GM12878 (cell line): ENCODE measurements around the gene ADA. TPM values are rescaled to one million over a fixed set of nuclear protein-coding genes. Genes with fewer than 3 reads are reported as not detected.

Experiments used
- ATAC-seq: fragments of 200-7000 bp; cut with Tn5 transposase; 3 replicates; pipeline ENCODE4 v1.9.1; 2020; ENCODE audit warnings: mild to moderate bottlenecking, moderate library complexity
- BruUV-seq: library from RNA; stranded (reverse); fragments of 400-500 nt; replicated peaks from 2 replicates; lab custom pipeline; 2021; lab: Mats Ljungman, UMichigan
- CTCF ChIA-PET: fragments of 300-600 bp; sonication (Branson Sonifier 250); formaldehyde crosslinking; extraction: SDS; loops from one replicate; lab custom pipeline; 2021; ENCODE audit warnings: inconsistent platforms; lab: Yijun Ruan, JAX
- POLR2A ChIA-PET: fragments of 350-600 bp; formaldehyde crosslinking; extraction: SDS; loops from one replicate; lab custom pipeline; 2021; ENCODE audit warnings: inconsistent platforms; lab: Charles Lee
- RAD21 ChIA-PET: fragments of 300-600 bp; sonication (Branson Sonifier 250); formaldehyde crosslinking; loops from one replicate; lab custom pipeline; 2023; ENCODE audit warnings: antibody characterized with exemption; ENCODE audit not compliant: unreplicated experiment; lab: Charles Lee
- SMC1A ChIA-PET: fragments of 300-600 bp; sonication (Branson Sonifier 250); formaldehyde crosslinking; loops from one replicate; lab custom pipeline; 2023; ENCODE audit not compliant: unreplicated experiment, uncharacterized antibody; lab: Charles Lee
- DNase-seq: peaks from one replicate; pipeline ENCODE4 v3.0.0-alpha.2; 2011; ENCODE audit warnings: low read depth, low spot score
- FAIRE-seq: peaks from 3 replicates; lab custom pipeline; 2011; peaks lifted over from hg19 to GRCh38; lab: Jason Lieb, UNC
- H2AFZ ChIP-seq: 2 replicates; pipeline ENCODE4 v1.6.0; 2011; ENCODE audit warnings: low read depth, low read length, control low read depth; ENCODE audit not compliant: control insufficient read depth
- H3K27ac ChIP-seq: 2 replicates; pipeline ENCODE4 v1.5.1; 2011; ENCODE audit warnings: control low read depth; ENCODE audit not compliant: control insufficient read depth, insufficient read depth
- H3K27me3 ChIP-seq, 2 experiments: replicated peaks in 1 of 2; 2 replicates each; pipeline versions ENCODE4 v1.6.0 to v1.6.1; 2011; ENCODE audit warnings: low read length in 1 of 2; ENCODE audit not compliant: control insufficient read depth in 2 of 2, insufficient read depth in 2 of 2
- H3K36me3 ChIP-seq, 2 experiments: 2 replicates each; pipeline ENCODE4 v1.5.1; 2011; ENCODE audit warnings: low read length in 1 of 2; ENCODE audit not compliant: control insufficient read depth in 2 of 2, insufficient read depth in 2 of 2
- H3K4me1 ChIP-seq: 2 replicates; pipeline ENCODE4 v1.6.1; 2011; ENCODE audit warnings: mild to moderate bottlenecking, low read length, moderate library complexity, mixed read lengths; ENCODE audit not compliant: control insufficient read depth, insufficient read depth
- H3K4me2 ChIP-seq: 2 replicates; pipeline ENCODE4 v1.6.0; 2011; ENCODE audit warnings: control low read depth; ENCODE audit not compliant: control insufficient read depth, insufficient read depth
- H3K4me3 ChIP-seq: fragments of 200-600 bp; sonication (generic); 2 replicates; pipeline ENCODE4 v1.5.1; 2016
- H3K79me2 ChIP-seq: 2 replicates; pipeline ENCODE4 v1.6.0; 2011; ENCODE audit warnings: low read length; ENCODE audit not compliant: control insufficient read depth, insufficient read depth
- H3K9ac ChIP-seq: 2 replicates; pipeline ENCODE4 v1.8.0; 2011; ENCODE audit warnings: low read length, control low read depth, mixed read lengths; ENCODE audit not compliant: control insufficient read depth, insufficient read depth
- H3K9me3 ChIP-seq: replicated peaks from 3 replicates; pipeline ENCODE4 v1.5.1; 2011; ENCODE audit warnings: mild to moderate bottlenecking, low read length; ENCODE audit not compliant: control insufficient read depth, insufficient read depth
- H4K20me1 ChIP-seq: 2 replicates; pipeline ENCODE4 v1.6.0; 2011; ENCODE audit not compliant: control insufficient read depth, insufficient read depth
- ATF7 ChIP-seq: fragments of 450-650 bp; IDR thresholded peaks from 2 replicates; pipeline ENCODE4 v1.6.1; 2016; ENCODE audit warnings: low read depth, mild to moderate bottlenecking
- BMI1 ChIP-seq: fragments of 450-650 bp; IDR thresholded peaks from 2 replicates; pipeline ENCODE4 v1.6.1; 2016; ENCODE audit warnings: mild to moderate bottlenecking, moderate library complexity, borderline replicate concordance
- HCFC1 ChIP-seq: fragments of 150-350 bp; IDR thresholded peaks from 2 replicates; pipeline ENCODE4 v1.6.1; 2014; ENCODE audit warnings: low read length
- MYB ChIP-seq: fragments of 150-350 bp; IDR thresholded peaks from 2 replicates; pipeline ENCODE4 v1.6.1; 2014; ENCODE audit warnings: mild to moderate bottlenecking, low read depth, low read length, borderline replicate concordance
- PAX5 ChIP-seq: IDR thresholded peaks from 2 replicates; pipeline ENCODE4 v1.6.1; 2011; ENCODE audit warnings: low read depth, low read length, borderline replicate concordance
- POU2F2 ChIP-seq: IDR thresholded peaks from 3 replicates; pipeline ENCODE4 v1.6.1; 2011; ENCODE audit warnings: low read depth, mild to moderate bottlenecking, low read length, borderline replicate concordance
- RELB ChIP-seq: fragments of 450-650 bp; IDR thresholded peaks from 2 replicates; pipeline ENCODE4 v1.6.1; 2017; ENCODE audit warnings: low read depth, mild to moderate bottlenecking, moderate library complexity
- SRF ChIP-seq, 2 experiments: IDR thresholded peaks; 2 replicates each; pipeline ENCODE4 v1.6.1; 2011; ENCODE audit warnings: low read depth in 2 of 2, low read length in 2 of 2, mild to moderate bottlenecking in 1 of 2, moderate library complexity in 1 of 2
- ZNF217 ChIP-seq: fragments of 450-650 bp; IDR thresholded peaks from 2 replicates; pipeline ENCODE4 v1.6.1; 2017; ENCODE audit warnings: antibody characterized with exemption, mild to moderate bottlenecking
- ZNF687 ChIP-seq: fragments of 450-650 bp; IDR thresholded peaks from 2 replicates; pipeline ENCODE4 v1.6.1; 2017; ENCODE audit warnings: mild to moderate bottlenecking, moderate library complexity
- WGBS: methylation state at CpG from one replicate; pipeline ENCODE4 v1.1.6; 2016; ENCODE audit warnings: low lambda C conversion rate; ENCODE audit not compliant: insufficient replicate concordance, insufficient coverage; ENCODE audit errors: missing lambda C conversion rate; 5-methylcytosine and 5-hydroxymethylcytosine counted together
- in situ Hi-C: fragments of 300-500 bp; cut with MboI; formaldehyde crosslinking; loops from 9 replicates; pipeline ENCODE4 v1.14.3; 2018; ENCODE audit warnings: mixed read lengths
- intact Hi-C: fragments of 100-400 bp; cut with micrococcal nuclease; formaldehyde crosslinking; loops from one replicate; pipeline ENCODE4 v1.14.2; 2022; ENCODE audit not compliant: unreplicated experiment
- polyA plus RNA-seq, 11 experiments: library from polyadenylated mRNA; depleted of rRNA in 4 of 11; unstranded in 6 of 11; stranded (reverse) in 5 of 11; fragments of >200 nt; fragmentation: Nextera tagmentation in 4 of 11; fragmentation: Illumina TruSeq in 1 of 11; extraction: Ambion mirVana in 4 of 11; extraction: Trizol in 1 of 11; gene quantifications; 1 replicate in 1 of 11; 2 replicates in 10 of 11; pipeline versions ENCODE4 v1.2.1 to v1.2.3, GENCODE V29; 2011 to 2016; ENCODE audit warnings: inconsistent platforms in 2 of 11, missing spikeins in 2 of 11, low read depth in 1 of 11
- total RNA-seq, 4 experiments: library from RNA; depleted of rRNA in 3 of 4; stranded (reverse); fragments of >200 nt in 3 of 4; fragmentation: Illumina TruSeq in 1 of 4; extraction: Trizol in 1 of 4; gene quantifications; 2 replicates each; pipeline versions ENCODE4 v1.2.1 to v1.2.3, GENCODE V29; 2013 to 2021
- TF ChIP-seq, protein P1 (sequence below): fragments of 150-350 bp; IDR thresholded peaks from 2 replicates; pipeline ENCODE4 v1.6.1; 2014; ENCODE audit warnings: mild to moderate bottlenecking, low read depth, low read length
- TF ChIP-seq, protein P2 (sequence below): IDR thresholded peaks from 2 replicates; pipeline ENCODE4 v1.6.1; 2012; ENCODE audit warnings: low read depth, low read length, improper control_type of control experiment
- TF ChIP-seq, protein P3 (sequence below): IDR thresholded peaks from 2 replicates; pipeline ENCODE4 v1.6.1; 2011; ENCODE audit warnings: low read depth, mild to moderate bottlenecking, low read length, moderate library complexity, borderline replicate concordance; ENCODE audit errors: extremely low read depth

Gene ADA
- total and polyA plus RNA-seq, 10 of the 15 experiments (the other 5 are each of a cell fraction or from before 2014, with no cell fraction given), result 40.9 to 217 (median 90.8) TPM

DNA sequence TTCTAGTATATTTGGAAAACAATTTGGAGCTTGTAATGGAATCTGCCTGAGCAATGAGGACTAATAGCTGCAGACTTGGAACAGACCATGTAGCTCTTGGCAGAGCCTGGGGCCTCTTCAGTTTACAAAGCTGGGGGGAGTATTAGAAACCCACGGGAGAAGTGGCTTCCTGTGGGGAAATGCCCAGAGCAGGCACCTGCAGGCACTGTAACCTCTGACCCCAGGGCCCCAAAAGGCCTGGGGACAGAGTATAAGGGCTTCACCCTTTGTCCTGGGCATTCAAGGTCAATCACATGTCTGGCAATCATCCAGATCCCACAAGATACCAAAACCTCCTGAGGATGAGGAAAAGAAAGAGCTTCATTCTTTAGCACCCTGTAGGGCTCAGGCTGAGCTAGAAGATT, 49.7 kb downstream of the ADA start (continued):
- no peak for TF ChIP-seq PAX5
- TF ChIP-seq, protein P1, sequence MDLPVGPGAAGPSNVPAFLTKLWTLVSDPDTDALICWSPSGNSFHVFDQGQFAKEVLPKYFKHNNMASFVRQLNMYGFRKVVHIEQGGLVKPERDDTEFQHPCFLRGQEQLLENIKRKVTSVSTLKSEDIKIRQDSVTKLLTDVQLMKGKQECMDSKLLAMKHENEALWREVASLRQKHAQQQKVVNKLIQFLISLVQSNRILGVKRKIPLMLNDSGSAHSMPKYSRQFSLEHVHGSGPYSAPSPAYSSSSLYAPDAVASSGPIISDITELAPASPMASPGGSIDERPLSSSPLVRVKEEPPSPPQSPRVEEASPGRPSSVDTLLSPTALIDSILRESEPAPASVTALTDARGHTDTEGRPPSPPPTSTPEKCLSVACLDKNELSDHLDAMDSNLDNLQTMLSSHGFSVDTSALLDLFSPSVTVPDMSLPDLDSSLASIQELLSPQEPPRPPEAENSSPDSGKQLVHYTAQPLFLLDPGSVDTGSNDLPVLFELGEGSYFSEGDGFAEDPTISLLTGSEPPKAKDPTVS, result no peak

GRCh38 chr20:44601236-44601671, 50.2 kb downstream of the ADA start:
- ChIA-PET POLR2A (interaction anchor here (0.6 to 2.6 kb wide), 4 partner anchors 9 to 25 kb away, joined by 3 to 12 read pairs (median 6); partner anchors contain the start of gene PKIG), SMC1A (interaction anchor here (0.9 to 9.7 kb wide), 7 partner anchors 9 to 81 kb away, joined by 4 to 144 read pairs (median 28); partner anchors contain the start of gene PKIG), RAD21 (interaction anchor here (0.8 to 4.0 kb wide), 9 partner anchors 9 to 212 kb away, joined by 3 to 28 read pairs (median 5); partner anchors contain the start of gene TTPAL), CTCF (interaction anchor here (1.0 to 10.5 kb wide), 7 partner anchors 9 to 84 kb away, joined by 3 to 141 read pairs (median 6); no protein-coding TSS in a partner anchor)
- H3K4me1 ChIP-seq, result peaks cover 17% of the 10 kb centered on the region
- no peak for FAIRE-seq
- no peaks in the 10 kb centered on the region for H3K79me2 ChIP-seq
- H3K4me2 ChIP-seq, result no peak overlapping the region
- 32% methylated on average over 7 of the region's 7 CpGs for WGBS
- H3K27me3 ChIP-seq, result no peaks in the 10 kb centered on the region
- no peak overlapping the region for H3K9ac ChIP-seq
- BruUV-seq, result no TSS peak
- no peak; the same call in 1 of the 3 replicates for ATAC-seq
- no peak overlapping the region for H3K4me3 ChIP-seq
- no peak overlapping the region for H3K27ac ChIP-seq
- H2AFZ ChIP-seq, result no peak overlapping the region
- in situ Hi-C loops (loop anchor here (10.0 kb wide), 1 partner anchor 386 kb away; the partner anchor contains the start of gene OSER1), intact Hi-C loops (no loop called here)
- H3K36me3 ChIP-seq, result no peaks in the 10 kb centered on the region
- no peaks in the 10 kb centered on the region for H3K9me3 ChIP-seq
- H4K20me1 ChIP-seq, result no peaks in the 10 kb centered on the region
- no peak for DNase-seq
- TF ChIP-seq HCFC1 (no peak), POU2F2 (no peak), BMI1 (no peak), MYB (no peak), ZNF217 (no peak), SRF (IDR thresholded peaks at IDR 0.05; ENCODE audit: low read depth in 2 of 2, low read length in 2 of 2) (no peak), ZNF687 (no peak), RELB (no peak), ATF7 (no peak)
- TF ChIP-seq, protein P2, sequence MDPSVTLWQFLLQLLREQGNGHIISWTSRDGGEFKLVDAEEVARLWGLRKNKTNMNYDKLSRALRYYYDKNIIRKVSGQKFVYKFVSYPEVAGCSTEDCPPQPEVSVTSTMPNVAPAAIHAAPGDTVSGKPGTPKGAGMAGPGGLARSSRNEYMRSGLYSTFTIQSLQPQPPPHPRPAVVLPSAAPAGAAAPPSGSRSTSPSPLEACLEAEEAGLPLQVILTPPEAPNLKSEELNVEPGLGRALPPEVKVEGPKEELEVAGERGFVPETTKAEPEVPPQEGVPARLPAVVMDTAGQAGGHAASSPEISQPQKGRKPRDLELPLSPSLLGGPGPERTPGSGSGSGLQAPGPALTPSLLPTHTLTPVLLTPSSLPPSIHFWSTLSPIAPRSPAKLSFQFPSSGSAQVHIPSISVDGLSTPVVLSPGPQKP, result no peak
- TF ChIP-seq, protein P3, sequence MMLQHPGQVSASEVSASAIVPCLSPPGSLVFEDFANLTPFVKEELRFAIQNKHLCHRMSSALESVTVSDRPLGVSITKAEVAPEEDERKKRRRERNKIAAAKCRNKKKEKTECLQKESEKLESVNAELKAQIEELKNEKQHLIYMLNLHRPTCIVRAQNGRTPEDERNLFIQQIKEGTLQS, result no peak
